ENCODE measurements around the gene KRTAP9-8.
"Not testable (repeated sequence)": the region's sequence is repeated elsewhere in the genome, so short reads cannot be mapped to it uniquely, and the experiment has no call there.

KRTAP9-8 gene, protein sequence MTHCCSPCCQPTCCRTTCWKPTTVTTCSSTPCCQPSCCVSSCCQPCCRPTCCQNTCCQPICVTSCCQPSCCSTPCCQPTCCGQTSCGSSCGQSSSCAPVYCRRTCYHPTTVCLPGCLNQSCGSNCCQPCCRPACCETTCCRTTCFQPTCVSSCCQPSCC

DNA sequence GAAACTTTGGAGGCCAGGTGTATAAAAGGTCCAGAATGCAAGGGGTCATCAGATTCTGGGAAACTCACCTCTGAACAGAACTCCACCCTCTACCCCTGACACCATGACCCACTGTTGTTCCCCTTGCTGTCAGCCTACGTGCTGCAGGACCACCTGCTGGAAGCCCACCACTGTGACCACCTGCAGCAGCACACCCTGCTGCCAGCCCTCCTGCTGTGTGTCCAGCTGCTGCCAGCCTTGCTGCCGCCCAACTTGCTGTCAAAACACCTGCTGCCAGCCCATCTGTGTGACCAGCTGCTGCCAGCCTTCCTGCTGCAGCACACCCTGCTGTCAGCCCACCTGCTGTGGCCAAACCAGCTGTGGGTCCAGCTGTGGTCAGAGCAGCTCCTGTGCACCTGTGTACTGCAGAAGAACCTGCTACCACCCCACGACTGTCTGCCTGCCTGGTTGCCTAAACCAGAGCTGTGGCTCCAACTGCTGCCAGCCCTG, at the start of gene KRTAP9-8:
Gene KRTAP9-8 (plus strand): TSS at position 51 of the 489 bp plus-strand sequence. CDS start 53 bp downstream, at position 104.
- DNase-seq, result not testable (repeated sequence)

DNA sequence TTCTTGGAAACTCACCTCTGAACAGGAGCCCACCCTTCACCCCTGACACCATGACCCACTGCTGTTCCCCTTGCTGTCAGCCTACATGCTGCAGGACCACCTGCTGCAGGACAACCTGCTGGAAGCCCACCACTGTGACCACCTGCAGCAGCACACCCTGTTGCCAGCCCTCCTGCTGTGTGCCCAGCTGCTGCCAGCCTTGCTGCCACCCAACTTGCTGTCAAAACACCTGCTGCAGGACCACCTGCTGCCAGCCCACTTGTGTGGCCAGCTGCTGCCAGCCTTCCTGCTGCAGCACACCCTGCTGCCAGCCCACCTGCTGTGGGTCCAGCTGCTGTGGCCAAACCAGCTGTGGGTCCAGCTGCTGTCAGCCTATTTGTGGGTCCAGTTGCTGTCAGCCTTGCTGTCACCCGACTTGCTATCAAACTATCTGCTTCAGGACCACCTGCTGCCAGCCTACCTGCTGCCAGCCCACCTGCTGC, 47.9 kb upstream of the KRTAP9-8 start, which contains the start of gene KRTAP9-1:
Gene KRTAP9-1 (plus strand): TSS at position 51 of the 482 bp plus-strand sequence. CDS start 0 bp downstream, at position 51.
- not testable (repeated sequence) for DNase-seq

GRCh38 chr17:41190328-41190727, 47.5 kb upstream of the KRTAP9-8 start:
- DNase-seq, result no peak

- no peak for DNase-seq
These were observed 41.7 kb upstream of the KRTAP9-8 start for GRCh38 chr17:41196068-41196467.

DNA sequence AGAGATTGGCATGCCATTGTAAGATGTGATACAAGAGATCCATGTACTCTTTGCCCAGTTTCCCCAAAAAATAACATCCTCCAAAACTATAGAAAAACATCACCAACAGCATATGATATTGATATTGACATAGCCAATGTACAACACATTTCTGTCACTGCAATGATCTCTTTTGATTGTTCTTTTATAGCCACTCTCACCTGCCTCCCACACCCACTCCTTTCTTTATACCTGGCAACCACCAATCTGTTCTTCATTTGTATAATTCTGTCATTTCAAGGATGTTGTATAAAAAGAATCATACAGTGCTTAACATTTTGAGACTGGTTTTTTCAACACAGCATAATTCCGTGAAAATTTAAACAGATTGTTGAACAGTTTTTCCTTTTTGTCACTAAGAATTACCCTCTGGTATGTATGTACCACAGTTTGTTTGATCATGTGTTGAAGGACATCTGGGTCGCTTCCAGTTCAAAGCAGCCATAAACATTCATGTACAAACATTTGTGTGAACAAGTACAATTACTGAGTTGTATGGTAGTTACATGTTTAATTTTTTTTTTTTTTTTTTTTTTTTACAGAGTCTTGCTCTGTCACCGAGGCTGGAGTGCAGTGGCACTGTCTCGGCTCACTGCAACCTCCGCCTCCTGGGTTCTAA, 38.2 kb upstream of the KRTAP9-8 start:
- DNase-seq, result no peak

GRCh38 chr17:41211845-41212466, 25.8 kb upstream of the KRTAP9-8 start:
- DNase-seq, result no peak

DNA sequence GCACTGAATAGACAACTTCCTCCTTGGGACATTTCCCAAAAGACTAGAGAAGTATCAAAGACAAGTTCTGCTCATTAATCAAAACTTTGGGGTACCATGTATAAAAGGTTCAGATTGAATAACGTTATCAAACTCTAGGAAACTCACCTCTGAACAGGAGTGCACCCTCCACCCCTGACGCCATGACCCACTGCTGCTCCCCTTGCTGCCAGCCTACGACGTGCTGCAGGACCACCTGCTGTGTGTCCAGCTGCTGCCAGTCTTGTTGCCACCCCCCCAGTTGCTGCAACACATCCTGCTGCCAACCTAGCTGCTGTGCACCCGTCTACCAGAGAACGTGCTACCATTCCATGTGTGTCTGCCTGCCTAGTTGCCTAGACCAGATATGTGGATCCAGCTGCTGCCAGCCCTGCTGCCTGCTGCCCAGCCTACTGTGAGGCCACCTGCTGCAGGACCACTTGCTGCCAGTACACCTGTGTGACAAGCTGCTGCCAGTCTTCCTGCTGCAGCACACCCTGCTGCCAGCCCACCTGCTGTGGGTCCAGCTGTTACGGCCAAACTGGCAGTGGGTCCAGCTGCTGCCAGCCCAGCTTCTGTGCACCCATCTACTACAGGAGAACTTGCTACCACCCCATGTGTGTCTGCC, 25.2 kb upstream of the KRTAP9-8 start:
- no peak for DNase-seq

DNA sequence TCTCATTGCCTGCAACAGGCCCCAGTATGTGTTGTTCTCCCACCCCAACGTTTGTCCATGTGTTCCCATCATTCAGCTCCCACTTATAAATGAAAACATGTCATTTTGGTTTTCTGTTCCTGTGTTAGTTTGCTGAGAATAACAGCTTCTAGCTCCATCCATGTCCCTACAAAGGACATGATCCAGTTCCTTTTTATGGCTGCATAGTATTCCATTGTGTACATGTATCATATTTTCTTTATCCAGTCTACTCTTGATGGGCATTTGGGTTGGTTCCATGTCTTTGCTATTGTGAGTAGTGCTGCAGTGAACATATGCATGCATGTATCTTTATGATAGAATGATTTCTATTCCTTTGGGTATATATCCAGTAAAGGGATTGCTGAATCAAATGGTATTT, 22.1 kb upstream of the KRTAP9-8 start:
- DNase-seq, result no peak

- no peak for DNase-seq
These were observed 14.0 kb upstream of the KRTAP9-8 start for GRCh38 chr17:41223821-41224220.

DNA sequence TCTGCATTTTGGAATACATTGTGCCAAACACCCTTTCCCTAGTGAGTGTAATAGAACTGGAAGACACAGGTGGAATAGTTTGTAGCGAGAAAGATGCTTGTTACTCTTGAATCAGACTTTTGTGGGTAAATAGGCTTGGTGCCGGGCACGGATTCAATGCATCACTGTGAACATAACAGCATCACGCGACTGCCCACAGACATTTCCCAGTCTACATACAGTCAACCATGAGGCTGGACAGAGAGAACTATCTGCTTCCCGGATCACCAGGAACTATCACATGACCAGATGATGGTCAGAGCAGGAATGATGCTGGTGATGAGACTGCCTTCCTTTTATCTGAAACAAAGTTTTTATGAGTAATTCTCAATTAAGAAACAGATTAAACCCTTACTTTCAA, 11.7 kb upstream of the KRTAP9-8 start:
- no peak for DNase-seq

GRCh38 chr17:41226598-41227095, 11.2 kb upstream of the KRTAP9-8 start, which contains the start of gene KRTAP9-2:
Gene KRTAP9-2 (plus strand): TSS chr17:41226648. CDS start chr17:41226655, 7 bp downstream.
- not testable (repeated sequence) for DNase-seq

DNA sequence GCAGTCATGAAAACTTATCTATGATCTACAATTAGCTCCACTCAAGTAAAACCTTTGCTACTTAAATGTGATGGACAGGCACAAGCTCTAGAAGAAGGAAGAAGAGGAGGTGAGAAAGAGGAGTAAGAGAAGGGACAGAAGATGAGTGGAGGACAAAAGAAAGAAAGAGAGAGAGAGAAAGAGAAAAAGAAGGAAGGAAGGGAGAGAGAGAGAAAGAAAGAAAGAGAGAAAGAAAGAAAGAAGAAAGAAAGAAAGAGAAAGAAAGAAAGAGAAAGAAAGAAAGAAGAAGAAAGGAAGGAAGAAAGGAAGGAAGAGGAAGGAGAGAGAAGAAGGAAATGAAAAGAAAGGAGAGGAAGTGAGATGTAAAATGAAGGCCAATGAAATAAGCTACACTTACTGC, 7.7 kb upstream of the KRTAP9-8 start:
- DNase-seq, result no peak

GRCh38 chr17:41231731-41232130, 6.1 kb upstream of the KRTAP9-8 start:
- DNase-seq, result no peak

GRCh38 chr17:41232399-41233105, 5.2 kb upstream of the KRTAP9-8 start, which contains the start of gene KRTAP9-3:
Gene KRTAP9-3 (plus strand): TSS chr17:41232449. CDS start chr17:41232502, 53 bp downstream.
- DNase-seq, result not testable (repeated sequence)

GRCh38 chr17:41237116-41237515, 683 bp upstream of the KRTAP9-8 start:
- DNase-seq, result not testable (repeated sequence)

GRCh38 chr17:41246995-41247787, 9.4 kb downstream of the KRTAP9-8 start:
- DNase-seq, result not testable (repeated sequence)

- not testable (repeated sequence) for DNase-seq
These were observed 11.9 kb downstream of the KRTAP9-8 start, which contains the start of gene KRTAP9-4 for GRCh38 chr17:41249637-41250240. Gene KRTAP9-4 (plus strand): TSS chr17:41249687. CDS start chr17:41249721, 34 bp downstream.

DNA sequence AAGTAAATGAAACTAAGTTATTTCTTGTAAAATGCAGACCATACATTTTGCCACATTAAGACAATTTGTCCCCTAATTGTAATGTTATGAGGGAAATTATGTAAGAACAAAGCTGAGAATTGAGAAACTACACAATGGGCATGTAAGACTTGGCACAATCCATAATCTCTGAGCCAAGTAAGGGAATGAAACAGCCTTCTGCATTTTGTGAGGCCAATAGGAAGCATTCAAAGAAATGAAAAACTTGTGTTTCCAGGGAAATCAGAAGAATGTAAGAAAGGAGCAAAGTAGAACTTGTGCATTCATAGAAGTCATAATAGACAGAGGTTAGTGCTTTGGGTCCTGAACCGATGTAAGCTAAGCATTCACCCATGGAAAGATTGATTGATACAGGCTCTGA, 13.5 kb downstream of the KRTAP9-8 start:
- no peak for DNase-seq

DNA sequence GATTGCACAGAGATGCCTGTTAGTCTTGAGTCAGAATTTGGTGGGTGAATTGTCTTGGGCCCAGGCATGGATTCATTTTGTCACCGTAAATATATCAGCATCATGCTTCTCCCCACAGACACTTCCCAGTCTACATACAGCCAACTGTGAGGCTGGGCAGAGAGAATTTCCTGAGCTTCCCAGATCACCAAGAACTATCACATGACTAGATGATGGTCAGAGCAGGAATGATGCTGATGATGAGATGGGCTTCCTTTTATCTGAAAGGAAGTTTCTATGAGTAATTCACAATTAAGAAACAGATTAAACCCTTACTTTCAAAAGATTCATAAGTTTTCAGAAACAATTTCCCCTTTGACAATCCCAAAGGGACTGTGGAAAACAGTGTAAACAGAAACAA, 17.1 kb downstream of the KRTAP9-8 start:
- DNase-seq, result no peak

All from CD4-positive, alpha-beta T cell treated with Interleukin-4 for 4 hours (primary cell).